ENCODE results near the gene RBL2.

Gene RBL2

GRCh38 chr16:53482123-53482522, 47.9 kb downstream of the RBL2 start:
- H3K4me3 ChIP-seq (ENCODE audit: low read depth, low read length): no peak overlapping the region
- no peaks in the 10 kb centered on the region for H3K36me3 ChIP-seq (ENCODE audit: control insufficient read depth, insufficient read depth, low read length)
- no peak for TF ChIP-seq CTCF (IDR thresholded peaks at IDR 0.05)
- H3K79me2 ChIP-seq: no peaks in the 10 kb centered on the region
- no peak overlapping the region for H2AFZ ChIP-seq
- H3K4me1 ChIP-seq: no peaks in the 10 kb centered on the region
- H3K9ac ChIP-seq: no peak overlapping the region
- H3K27ac ChIP-seq: no peak overlapping the region
- no peak overlapping the region for H3K4me2 ChIP-seq (ENCODE audit: low read length)
- no peaks in the 10 kb centered on the region for H3K27me3 ChIP-seq (ENCODE audit: control insufficient read depth, insufficient read depth, low read length)
- H3K9me3 ChIP-seq (ENCODE audit: control insufficient read depth, low read length): no peaks in the 10 kb centered on the region

GRCh38 chr16:53484542-53484941, 50.3 kb downstream of the RBL2 start:
- Histone ChIP-seq H3K27ac (no peak overlapping the region), H3K79me2 (no peaks in the 10 kb centered on the region), H3K27me3 (ENCODE audit: control insufficient read depth, insufficient read depth, low read length) (no peaks in the 10 kb centered on the region), H3K9ac (no peak overlapping the region), H3K9me3 (ENCODE audit: control insufficient read depth, low read length) (no peaks in the 10 kb centered on the region), H3K4me3 (ENCODE audit: low read depth, low read length) (no peak overlapping the region), H3K4me2 (ENCODE audit: low read length) (no peak overlapping the region), H2AFZ (no peak overlapping the region), H3K4me1 (no peaks in the 10 kb centered on the region), H3K36me3 (ENCODE audit: control insufficient read depth, insufficient read depth, low read length) (no peaks in the 10 kb centered on the region)
- TF ChIP-seq CTCF (IDR thresholded peaks at IDR 0.05): no peak

- no peaks in the 10 kb centered on the region for H3K36me3 ChIP-seq (ENCODE audit: control insufficient read depth, insufficient read depth, low read length)
- H3K79me2 ChIP-seq: no peaks in the 10 kb centered on the region
- H3K4me3 ChIP-seq (ENCODE audit: low read depth, low read length): no peak overlapping the region
- no peaks in the 10 kb centered on the region for H3K27me3 ChIP-seq (ENCODE audit: control insufficient read depth, insufficient read depth, low read length)
- H3K4me2 ChIP-seq (ENCODE audit: low read length): no peak overlapping the region
- H3K4me1 ChIP-seq: no peaks in the 10 kb centered on the region
- H2AFZ ChIP-seq: no peak overlapping the region
- H3K9me3 ChIP-seq (ENCODE audit: control insufficient read depth, low read length): no peaks in the 10 kb centered on the region
- no peak overlapping the region for H3K27ac ChIP-seq
- TF ChIP-seq CTCF (IDR thresholded peaks at IDR 0.05): no peak
- H3K9ac ChIP-seq: no peak overlapping the region
Observed at GRCh38 chr16:53486230-53486629, 52.0 kb downstream of the RBL2 start.

- TF ChIP-seq CTCF (IDR thresholded peaks at IDR 0.05): no peak
- H3K27me3 ChIP-seq (ENCODE audit: control insufficient read depth, insufficient read depth, low read length): no peaks in the 10 kb centered on the region
- H3K36me3 ChIP-seq (ENCODE audit: control insufficient read depth, insufficient read depth, low read length): no peaks in the 10 kb centered on the region
- no peak overlapping the region for H3K4me2 ChIP-seq (ENCODE audit: low read length)
- H3K4me1 ChIP-seq: no peaks in the 10 kb centered on the region
- H3K79me2 ChIP-seq: no peaks in the 10 kb centered on the region
- no peak overlapping the region for H3K9ac ChIP-seq
- H3K9me3 ChIP-seq (ENCODE audit: control insufficient read depth, low read length): no peaks in the 10 kb centered on the region
- no peak overlapping the region for H3K4me3 ChIP-seq (ENCODE audit: low read depth, low read length)
- H2AFZ ChIP-seq: no peak overlapping the region
- no peak overlapping the region for H3K27ac ChIP-seq
Observed at GRCh38 chr16:53489755-53490154, 55.5 kb downstream of the RBL2 start.

- no peak for TF ChIP-seq CTCF (IDR thresholded peaks at IDR 0.05)
- Histone ChIP-seq H3K27me3 (ENCODE audit: control insufficient read depth, insufficient read depth, low read length) (no peaks in the 10 kb centered on the region), H2AFZ (no peak overlapping the region), H3K4me3 (ENCODE audit: low read depth, low read length) (no peak overlapping the region), H3K9me3 (ENCODE audit: control insufficient read depth, low read length) (no peaks in the 10 kb centered on the region), H3K79me2 (no peaks in the 10 kb centered on the region), H3K4me1 (no peaks in the 10 kb centered on the region), H3K27ac (no peak overlapping the region), H3K9ac (no peak overlapping the region), H3K4me2 (ENCODE audit: low read length) (no peak overlapping the region), H3K36me3 (ENCODE audit: control insufficient read depth, insufficient read depth, low read length) (no peaks in the 10 kb centered on the region)
Observed at GRCh38 chr16:53492503-53492902, 58.2 kb downstream of the RBL2 start.

Data from parathyroid adenoma (tissue), 2 donors.